Measurements from ENCODE around the gene RABGGTA. TPM values are rescaled to one million over a fixed set of nuclear protein-coding genes. Genes with fewer than 3 reads are reported as not detected.

The RABGGTA gene
- total and polyA plus RNA-seq, 10 of the 15 experiments (the other 5 are each of a cell fraction or from before 2014, with no cell fraction given): 19.1 to 75.6 (median 46.9) TPM

GRCh38 chr14:24226473-24226872, 44.9 kb downstream of the RABGGTA start (continued):
- TF ChIP-seq BCL3 (IDR thresholded peaks at IDR 0.05; ENCODE audit: borderline replicate concordance, insufficient read depth, low read depth, low read length, poor library complexity, severe bottlenecking) (no peak), ETV6 (conservative IDR thresholded peaks at IDR 0.05 in 1 of 2, IDR thresholded peaks at IDR 0.05 in 1 of 2; ENCODE audit: borderline replicate concordance in 1 of 2, low read depth in 1 of 2) (no peak), JUND (IDR thresholded peaks at IDR 0.05; ENCODE audit: low read depth, low read length) (no peak)

- SMC1A ChIA-PET (ENCODE audit: uncharacterized antibody, unreplicated experiment): no interaction called here
- ATAC-seq (no peak), FAIRE-seq (no peak), DNase-seq (ENCODE audit: low read depth, low spot score) (no peak)
- intact Hi-C loops (cut with micrococcal nuclease; ENCODE audit: unreplicated experiment): no loop called here
- Histone ChIP-seq H3K4me1 (ENCODE audit: control insufficient read depth, insufficient read depth, low read length) (no peaks in the 10 kb centered on the region), H3K4me3 (no peak overlapping the region), H3K9ac (ENCODE audit: control insufficient read depth, insufficient read depth, low read length) (no peak overlapping the region), H3K27ac (ENCODE audit: control insufficient read depth, insufficient read depth) (no peak overlapping the region), H3K27me3 (replicated peaks in 1 of 2; ENCODE audit: control insufficient read depth in 2 of 2, insufficient read depth in 2 of 2, low read length in 1 of 2) (no peaks in the 10 kb centered on the region), H3K36me3 (ENCODE audit: control insufficient read depth in 2 of 2, insufficient read depth in 2 of 2, low read length in 1 of 2) (no peaks in the 10 kb centered on the region; a peak in 2 of 4 replicates), H4K20me1 (ENCODE audit: control insufficient read depth, insufficient read depth) (no peaks in the 10 kb centered on the region), H3K79me2 (ENCODE audit: control insufficient read depth, insufficient read depth, low read length) (peaks cover 7% of the 10 kb centered on the region), H3K4me2 (ENCODE audit: control insufficient read depth, insufficient read depth) (no peak overlapping the region), H2AFZ (ENCODE audit: control insufficient read depth, low read depth, low read length) (no peak overlapping the region), H3K9me3 (replicated peaks; ENCODE audit: control insufficient read depth, insufficient read depth, low read length) (no peaks in the 10 kb centered on the region)
- in situ Hi-C loops (cut with MboI): no loop called here
- CTCF ChIA-PET: interaction anchor here (1.4 kb wide), 1 partner anchor 9 kb away, joined by 4 read pairs; the partner anchor contains the start of gene MDP1
- RAD21 ChIA-PET (ENCODE audit: unreplicated experiment): interaction anchor here (1.2 kb wide), 1 partner anchor 62 kb away, joined by 3 read pairs; no protein-coding TSS in a partner anchor
- 89% methylated on average over 7 of the region's 7 CpGs for WGBS (ENCODE audit: insufficient coverage, insufficient replicate concordance, low lambda C conversion rate, missing lambda C conversion rate)
- POLR2A ChIA-PET: interaction anchor here (0.6 to 1.5 kb wide), 3 partner anchors 14 to 41 kb away, joined by 3 read pairs; no protein-coding TSS in a partner anchor
- no TSS peak for BruUV-seq (replicated peaks)
- TF ChIP-seq ZBTB4 (CRISPR knock-in tag; IDR thresholded peaks at IDR 0.05): no peak
- TF ChIP-seq BCLAF1 (IDR thresholded peaks at IDR 0.05): no peak
- no peak for TF ChIP-seq USF2 (IDR thresholded peaks at IDR 0.05; ENCODE audit: borderline replicate concordance, low read depth, low read length)
- TF ChIP-seq ZNF207 (IDR thresholded peaks at IDR 0.05; ENCODE audit: borderline replicate concordance): no peak
- TF ChIP-seq PRDM15 (CRISPR knock-in tag; IDR thresholded peaks at IDR 0.05): no peak
Observed at GRCh38 chr14:24224618-24225071, 46.8 kb downstream of the RABGGTA start.

All from GM12878 (cell line).